Psoas muscle (tissue), 8 donors: ENCODE measurements around the gene MAPK11. TPM values are rescaled to one million over a fixed set of nuclear protein-coding genes. Genes with fewer than 3 reads are reported as not detected.
A peak's percentile ranks its signal among the peaks of the same experiment; 100 is the strongest.

Source experiments
- ATAC-seq, 4 donors: fragments of 200-7000 bp; cut with Tn5 transposase; one replicate each; pipeline ENCODE4 v1.9.1; 2020; ENCODE audit warnings: moderate library complexity in 3 of 4, mild to moderate bottlenecking in 2 of 4
- DNase-seq, 2 donors: peaks; one replicate each; pipeline ENCODE4 v3.0.0-alpha.2; 2020
- H3K27ac ChIP-seq: fragments of 200-600 bp; one replicate; pipeline ENCODE4 v1.8.0; 2022
- H3K27me3 ChIP-seq, 3 donors: fragments of 200-600 bp in 1 of 3; one replicate each; pipeline versions ENCODE4 v1.6.1 to v1.8.0; 2013 to 2022; ENCODE audit warnings: low read length in 2 of 3, mild to moderate bottlenecking in 2 of 3, moderate library complexity in 1 of 3; ENCODE audit not compliant: insufficient read depth in 3 of 3
- H3K36me3 ChIP-seq, 2 donors: fragments of 200-600 bp in 1 of 2; one replicate each; pipeline versions ENCODE4 v1.6.1 to v1.8.0; 2013 to 2022; ENCODE audit warnings: low read depth in 1 of 2, mild to moderate bottlenecking in 1 of 2, moderate library complexity in 1 of 2; ENCODE audit not compliant: insufficient read depth in 1 of 2
- H3K4me1 ChIP-seq: fragments of 200-600 bp; one replicate; pipeline ENCODE4 v1.8.0; 2022
- H3K4me3 ChIP-seq: fragments of 200-600 bp; one replicate; pipeline ENCODE4 v1.8.0; 2022; ENCODE audit warnings: mild to moderate bottlenecking
- H3K9me3 ChIP-seq: fragments of 200-600 bp; one replicate; pipeline ENCODE4 v1.8.0; 2022
- WGBS, 3 donors: extraction: QIAGEN DNeasy Blood & Tissue Kit; methylation state at CpG; one replicate each; pipeline versions ENCODE4 v1.1.6 to v1.1.7; 2013; 5-methylcytosine and 5-hydroxymethylcytosine counted together
- intact Hi-C, 2 donors: fragments of 100-400 bp; cut with DNase I; formaldehyde crosslinking; loops; one replicate each; pipeline versions ENCODE4 v1.11.0 to v1.14.2; 2022
- polyA plus RNA-seq, 3 donors: library from polyadenylated mRNA; stranded (reverse); fragments of 200-250 nt; gene quantifications; one replicate each; pipeline ENCODE4 v1.2.3, GENCODE V29; 2013
- total RNA-seq, 4 donors: library from RNA; stranded (reverse); fragmentation: NEBNext Ultra II Directional in 2 of 4; extraction: Animal tissue kit (Norgen Biotek cat#: 25700) in 2 of 4; gene quantifications; one replicate each; pipeline versions ENCODE4 v1.2.1 to v1.2.4, GENCODE V29; 2021 to 2023
- TF ChIP-seq, protein P1 (sequence below): fragments of 200-600 bp; IDR thresholded peaks from one replicate; pipeline ENCODE4 v1.8.0; 2022; ENCODE audit warnings: antibody characterized with exemption
- donor health status: healthy with polysubstance abuse.
- donor health status: DM: no; HTN: no; CAD: no; lungs with moderate emphysema.
- donor health status: Bipolar disorder and iron deficiency.
- donor health status: healthy.
- donor health status: DM: yes; HTN: yes; CAD: no.
- donor health status: DM: no; HTN: no; CAD: no.
- donor health status: DM: no; HTN: no; CAD: no.
- donor health status: DM: yes; HTN: yes; CAD: no.

MAPK11 gene
- total and polyA plus RNA-seq, 7 donors = 1.7 to 6.3 (median 4.8) TPM

DNA sequence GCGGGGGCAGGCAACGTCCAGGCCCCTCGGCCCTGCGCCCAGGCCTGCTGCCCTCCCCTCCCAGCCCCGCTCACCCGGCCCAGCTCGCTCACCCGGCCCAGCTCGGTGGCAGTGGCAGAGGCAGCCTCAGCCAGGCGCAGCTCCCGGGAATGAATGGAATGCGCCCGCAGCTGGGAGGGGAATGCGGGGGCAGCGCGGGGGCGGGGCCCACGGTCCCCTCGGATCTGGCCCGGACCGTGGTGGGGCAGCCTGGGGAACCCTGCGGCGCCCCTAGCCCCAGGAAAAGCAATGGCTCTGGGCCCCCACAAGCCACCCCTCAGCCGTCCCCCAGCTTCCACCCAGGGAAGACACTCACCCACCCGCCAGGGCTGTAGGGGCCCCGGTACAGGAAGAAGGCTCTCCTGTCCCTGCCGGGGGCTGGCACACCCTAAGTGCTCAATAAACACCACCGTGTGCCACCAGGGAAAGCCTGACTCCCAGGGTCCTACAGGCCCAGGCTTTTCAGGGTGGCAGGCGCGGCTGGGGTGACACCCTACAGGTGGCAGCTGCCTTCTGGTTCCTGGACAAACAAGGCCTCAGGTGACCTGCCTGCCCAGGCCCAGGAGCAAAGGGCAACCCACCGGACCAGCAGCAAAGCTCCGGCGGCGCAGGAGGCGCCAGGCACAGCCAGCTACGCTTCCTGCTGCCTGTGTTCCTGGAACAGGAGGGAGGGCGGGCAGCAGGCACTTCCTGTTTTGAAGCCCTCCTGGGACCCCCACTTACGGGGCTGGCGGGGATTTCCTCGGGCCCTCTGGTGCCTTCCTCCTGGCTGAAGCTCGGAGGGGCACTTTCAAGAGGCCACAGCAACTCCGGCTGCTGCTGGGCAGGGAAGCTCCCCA lies 23.5 kb upstream of the MAPK11 start:
- Histone ChIP-seq H3K27me3 (peaks cover 0 to 1% (median 0%) of the 10 kb centered on the region in 3 donors), H3K4me3 (peak overlapping the region; percentile 38), H3K27ac (peak overlapping the region; percentile 63), H3K9me3 (no peaks in the 10 kb centered on the region), H3K4me1 (peaks cover 9% of the 10 kb centered on the region), H3K36me3 (peaks cover 0 to 15% of the 10 kb centered on the region in 2 donors)
- whole genome bisulfite sequencing, 3 donors = 26 to 32% (median 28%) methylated on average over 29 to 42 of the region's 42 CpGs
- TF ChIP-seq, protein P1, sequence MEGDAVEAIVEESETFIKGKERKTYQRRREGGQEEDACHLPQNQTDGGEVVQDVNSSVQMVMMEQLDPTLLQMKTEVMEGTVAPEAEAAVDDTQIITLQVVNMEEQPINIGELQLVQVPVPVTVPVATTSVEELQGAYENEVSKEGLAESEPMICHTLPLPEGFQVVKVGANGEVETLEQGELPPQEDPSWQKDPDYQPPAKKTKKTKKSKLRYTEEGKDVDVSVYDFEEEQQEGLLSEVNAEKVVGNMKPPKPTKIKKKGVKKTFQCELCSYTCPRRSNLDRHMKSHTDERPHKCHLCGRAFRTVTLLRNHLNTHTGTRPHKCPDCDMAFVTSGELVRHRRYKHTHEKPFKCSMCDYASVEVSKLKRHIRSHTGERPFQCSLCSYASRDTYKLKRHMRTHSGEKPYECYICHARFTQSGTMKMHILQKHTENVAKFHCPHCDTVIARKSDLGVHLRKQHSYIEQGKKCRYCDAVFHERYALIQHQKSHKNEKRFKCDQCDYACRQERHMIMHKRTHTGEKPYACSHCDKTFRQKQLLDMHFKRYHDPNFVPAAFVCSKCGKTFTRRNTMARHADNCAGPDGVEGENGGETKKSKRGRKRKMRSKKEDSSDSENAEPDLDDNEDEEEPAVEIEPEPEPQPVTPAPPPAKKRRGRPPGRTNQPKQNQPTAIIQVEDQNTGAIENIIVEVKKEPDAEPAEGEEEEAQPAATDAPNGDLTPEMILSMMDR = no peak
- DNase-seq = peak in 1 of 2 donors; percentile 50
- peak; percentile 45 to 58 (median 56) for ATAC-seq
- intact Hi-C loops = no loop called here

DNA sequence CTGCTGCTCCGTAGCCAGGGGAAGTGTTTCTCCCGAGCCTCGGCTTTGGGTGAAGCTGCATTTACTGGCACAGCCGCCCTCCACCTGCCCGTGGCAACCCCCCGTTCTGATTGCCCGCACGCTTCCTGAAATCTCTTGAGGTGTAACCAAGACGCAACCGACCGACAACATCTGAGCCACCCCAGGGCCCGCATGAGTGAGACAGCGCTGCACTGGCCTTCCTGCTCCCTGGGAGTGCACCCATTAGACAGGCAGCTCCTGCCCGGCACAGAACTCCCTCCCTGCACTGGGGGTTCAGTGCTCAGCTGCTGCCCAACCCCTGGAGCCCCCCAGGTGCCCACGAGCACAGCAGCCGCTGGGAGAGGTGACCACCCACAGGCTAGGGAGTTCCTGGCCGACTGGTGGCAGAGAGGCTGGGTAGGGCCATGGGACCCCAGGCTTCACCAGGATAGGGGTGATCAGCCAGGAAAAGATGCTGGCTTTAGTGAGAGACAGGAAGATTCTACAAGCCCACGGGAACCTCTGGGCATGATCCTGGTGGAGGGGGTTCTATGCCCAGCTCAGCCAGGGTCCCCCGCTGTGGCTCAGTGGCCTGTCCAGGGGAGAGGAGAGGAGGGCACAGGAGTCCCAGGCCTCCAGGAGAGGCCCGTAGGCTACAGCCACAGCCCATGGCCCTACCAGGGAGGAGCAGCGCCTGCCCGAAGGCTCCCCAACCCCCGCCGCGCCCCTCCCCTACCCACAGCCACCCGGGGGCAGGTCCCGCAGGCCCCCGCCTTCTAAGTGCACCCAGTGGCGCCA lies 22.7 kb upstream of the MAPK11 start:
- H3K27me3 ChIP-seq = no peaks in the 10 kb centered on the region
- H3K27ac ChIP-seq = peak overlapping the region; percentile 63
- 51 to 69% (median 67%) methylated on average over 20 to 29 of the region's 29 CpGs for WGBS, 3 donors
- peaks cover 0 to 21% of the 10 kb centered on the region in 2 donors for H3K36me3 ChIP-seq
- peak overlapping the region; percentile 38 for H3K4me3 ChIP-seq
- intact Hi-C loops = no loop called here
- no peaks in the 10 kb centered on the region for H3K9me3 ChIP-seq
- no peak for DNase-seq
- TF ChIP-seq, protein P1 = no peak
- ATAC-seq = peak in 2 of 4 donors; percentile 20 to 21
- peaks cover 9% of the 10 kb centered on the region for H3K4me1 ChIP-seq

DNA sequence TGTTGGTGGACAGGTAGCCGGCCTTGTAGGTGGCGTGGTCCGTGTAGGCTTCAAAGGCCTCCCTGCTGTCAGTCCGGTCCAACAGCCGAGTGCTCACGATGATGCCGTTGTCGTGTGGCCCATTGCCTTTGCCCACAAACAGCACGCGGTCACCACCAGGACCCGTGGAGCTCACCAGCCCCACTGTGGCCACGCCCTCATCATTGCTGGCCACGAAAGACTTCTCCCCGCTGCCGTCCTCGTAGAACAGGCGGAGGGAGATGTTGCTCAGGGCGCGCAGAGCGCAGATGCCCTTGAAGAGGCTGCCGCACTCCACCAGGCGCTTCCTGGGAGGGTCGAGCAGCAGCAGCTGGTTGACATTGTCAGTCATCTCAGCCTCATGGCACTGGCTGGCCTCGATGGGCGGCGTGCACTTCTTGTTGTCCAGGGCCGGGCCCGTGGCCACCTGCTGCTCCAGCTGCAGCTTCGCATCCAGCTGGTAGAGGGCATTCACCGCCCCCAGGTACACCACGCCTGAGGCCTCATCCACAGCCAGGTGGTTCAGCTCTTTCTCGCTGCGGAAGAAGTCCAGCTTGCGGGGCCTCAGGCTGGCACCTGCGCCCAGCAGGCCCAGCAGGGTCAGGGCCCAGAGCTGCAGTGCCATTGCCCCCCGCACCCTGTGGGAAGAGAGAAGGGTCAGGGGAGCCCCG lies 19.9 kb upstream of the MAPK11 start:
- Histone ChIP-seq H3K9me3 (no peaks in the 10 kb centered on the region), H3K4me1 (peaks cover 9% of the 10 kb centered on the region), H3K36me3 (peaks cover 0 to 43% of the 10 kb centered on the region in 2 donors), H3K4me3 (no peak overlapping the region), H3K27me3 (no peaks in the 10 kb centered on the region), H3K27ac (no peak overlapping the region)
- WGBS, 3 donors = 80 to 87% (median 84%) methylated on average over 35 to 37 of the region's 37 CpGs
- TF ChIP-seq, protein P1 = no peak
- intact Hi-C loops = no loop called here
- no peak for ATAC-seq
- no peak for DNase-seq

DNA sequence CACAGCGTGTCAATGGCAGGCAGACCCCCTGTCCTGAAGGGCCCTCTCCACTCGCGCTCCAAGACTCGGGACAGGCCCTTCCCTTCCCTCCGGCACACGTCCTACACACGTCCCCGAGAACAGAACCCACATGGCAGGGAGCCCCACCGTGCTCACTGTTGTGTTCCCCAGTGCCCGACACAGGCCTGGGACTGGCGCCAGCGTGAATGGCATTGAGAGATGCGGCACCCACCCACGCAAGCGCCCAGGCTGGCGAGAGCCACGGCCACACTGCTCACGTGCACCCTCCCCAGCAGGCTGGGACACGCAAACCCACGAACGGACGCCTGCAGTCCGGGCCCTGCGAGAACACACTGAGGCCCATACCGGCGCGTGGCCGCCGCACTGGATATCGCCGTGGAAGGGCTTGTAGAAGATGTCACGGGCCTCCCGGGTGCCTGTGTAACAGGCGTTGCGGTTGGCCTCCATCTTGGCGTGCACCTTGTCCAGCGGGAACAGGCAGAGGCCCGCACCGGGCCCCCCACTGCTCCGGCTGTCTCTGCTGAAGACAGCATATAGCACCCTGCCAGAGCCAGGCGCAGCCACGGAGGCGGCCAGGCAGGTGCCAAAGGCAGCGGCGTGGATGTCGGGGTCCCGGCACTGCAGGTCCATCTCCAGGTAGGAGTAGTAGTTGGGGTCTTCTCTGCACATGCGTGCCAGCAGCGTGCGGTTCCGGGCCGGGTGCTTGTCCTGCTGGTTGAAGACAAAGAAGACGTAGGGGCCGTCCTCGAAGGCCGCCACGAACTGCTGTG lies 19.2 kb upstream of the MAPK11 start:
- intact Hi-C loops = no loop called here
- WGBS, 3 donors = 92 to 94% (median 93%) methylated on average over 47 to 57 of the region's 57 CpGs
- no peak overlapping the region for H3K27ac ChIP-seq
- H3K27me3 ChIP-seq = no peaks in the 10 kb centered on the region
- H3K4me1 ChIP-seq = peaks cover 9% of the 10 kb centered on the region
- TF ChIP-seq, protein P1 = no peak
- H3K36me3 ChIP-seq = peaks cover 0 to 44% of the 10 kb centered on the region in 2 donors
- no peaks in the 10 kb centered on the region for H3K9me3 ChIP-seq
- ATAC-seq = no peak
- no peak for DNase-seq
- no peak overlapping the region for H3K4me3 ChIP-seq
